HEK293T (cell line): ENCODE results near the gene KIFC1.
"Not testable (repeated sequence)": the region's sequence is repeated elsewhere in the genome, so short reads cannot be mapped to it uniquely, and the experiment has no call there.

Experiments used
- ARNT ChIP-seq: fragments of 450-650 bp; IDR thresholded peaks from 2 replicates; pipeline ENCODE4 v1.6.1; 2017; ENCODE audit warnings: mild to moderate bottlenecking
- BHLHE40 ChIP-seq: fragments of 450-650 bp; IDR thresholded peaks from 2 replicates; pipeline ENCODE4 v1.6.1; 2016; ENCODE audit warnings: mild to moderate bottlenecking, moderate library complexity, borderline replicate concordance
- FOXA1 ChIP-seq: fragments of 450-650 bp; IDR thresholded peaks from 2 replicates; pipeline ENCODE4 v1.6.1; 2016; ENCODE audit warnings: mild to moderate bottlenecking
- FOXK2 ChIP-seq: fragments of 450-650 bp; IDR thresholded peaks from 2 replicates; pipeline ENCODE4 v1.6.1; 2016; ENCODE audit warnings: mild to moderate bottlenecking
- FOXM1 ChIP-seq: fragments of 450-650 bp; IDR thresholded peaks from 2 replicates; pipeline ENCODE4 v1.6.1; 2017; ENCODE audit warnings: mild to moderate bottlenecking, borderline replicate concordance
- HDGF ChIP-seq: fragments of 450-650 bp; IDR thresholded peaks from 2 replicates; pipeline ENCODE4 v1.6.1; 2017; ENCODE audit warnings: antibody characterized with exemption, borderline replicate concordance
- PKNOX1 ChIP-seq: fragments of 450-650 bp; IDR thresholded peaks from 2 replicates; pipeline ENCODE4 v1.6.1; 2016
- SP1 ChIP-seq: fragments of 450-650 bp; IDR thresholded peaks from 2 replicates; pipeline ENCODE4 v1.6.1; 2017

- not testable (repeated sequence) for TF ChIP-seq ARNT, HDGF, SP1, FOXM1, FOXA1, PKNOX1, FOXK2, BHLHE40
These were observed 12.4 kb upstream of the KIFC1 start for GRCh38 chr6:33379184-33379583.
